Body of pancreas (tissue), 4 donors: Measurements from ENCODE around the gene AGMAT.

Experiments
- POLR2A ChIP-seq, 3 donors: fragments of 450-650 bp; IDR thresholded peaks; one replicate each; pipeline ENCODE4 v1.6.1; 2016; ENCODE audit warnings: antibody characterized with exemption in 3 of 3, mild to moderate bottlenecking in 2 of 3
- TF ChIP-seq, protein P1 (sequence below), 7 experiments: fragments of 450-650 bp in 4 of 7; fragments of 200-600 bp in 3 of 7; sonication (generic) in 3 of 7; IDR thresholded peaks; one replicate each; pipeline ENCODE4 v1.5.1; 2016 to 2019; ENCODE audit warnings: antibody characterized with exemption in 7 of 7

DNA sequence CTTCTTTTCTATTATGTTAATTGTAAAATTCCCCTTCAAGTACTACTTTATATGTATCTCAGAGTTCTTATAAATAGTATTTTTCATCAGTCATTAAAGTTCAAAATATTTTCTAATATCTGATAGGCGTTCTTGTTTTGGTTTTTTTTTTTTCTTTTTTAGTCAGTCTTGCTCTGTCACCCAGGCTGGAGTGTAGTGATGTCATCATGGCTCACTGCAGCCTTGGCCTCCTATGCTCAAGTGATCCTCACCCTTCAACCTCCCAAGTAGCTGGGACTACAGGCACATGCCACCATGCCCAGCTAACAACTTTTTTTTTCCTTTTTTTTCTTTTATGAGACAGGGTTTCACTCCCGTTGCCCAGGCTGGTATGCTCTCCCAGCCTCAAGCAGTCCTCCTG, 27.3 kb downstream of the AGMAT start:
- TF ChIP-seq, protein P1, sequence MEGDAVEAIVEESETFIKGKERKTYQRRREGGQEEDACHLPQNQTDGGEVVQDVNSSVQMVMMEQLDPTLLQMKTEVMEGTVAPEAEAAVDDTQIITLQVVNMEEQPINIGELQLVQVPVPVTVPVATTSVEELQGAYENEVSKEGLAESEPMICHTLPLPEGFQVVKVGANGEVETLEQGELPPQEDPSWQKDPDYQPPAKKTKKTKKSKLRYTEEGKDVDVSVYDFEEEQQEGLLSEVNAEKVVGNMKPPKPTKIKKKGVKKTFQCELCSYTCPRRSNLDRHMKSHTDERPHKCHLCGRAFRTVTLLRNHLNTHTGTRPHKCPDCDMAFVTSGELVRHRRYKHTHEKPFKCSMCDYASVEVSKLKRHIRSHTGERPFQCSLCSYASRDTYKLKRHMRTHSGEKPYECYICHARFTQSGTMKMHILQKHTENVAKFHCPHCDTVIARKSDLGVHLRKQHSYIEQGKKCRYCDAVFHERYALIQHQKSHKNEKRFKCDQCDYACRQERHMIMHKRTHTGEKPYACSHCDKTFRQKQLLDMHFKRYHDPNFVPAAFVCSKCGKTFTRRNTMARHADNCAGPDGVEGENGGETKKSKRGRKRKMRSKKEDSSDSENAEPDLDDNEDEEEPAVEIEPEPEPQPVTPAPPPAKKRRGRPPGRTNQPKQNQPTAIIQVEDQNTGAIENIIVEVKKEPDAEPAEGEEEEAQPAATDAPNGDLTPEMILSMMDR (IDR thresholded peaks at IDR 0.05), result no peak
- TF ChIP-seq POLR2A (IDR thresholded peaks at IDR 0.05), result no peak
